OCI-LY1 (cell line): Measurements from ENCODE around the gene CACNA1D.

ENCODE experiments used
- H2AFZ ChIP-seq: fragments of 200-600 bp; sonication (generic), shearing (Covaris generic); 2 replicates; pipeline ENCODE4 v1.6.0; 2014; ENCODE audit warnings: antibody characterized with exemption, mild to moderate bottlenecking, low read length
- H3F3A ChIP-seq: fragments of 200-600 bp; sonication (generic), shearing (Covaris generic); 2 replicates; pipeline ENCODE4 v1.6.0; 2014; ENCODE audit warnings: mild to moderate bottlenecking, antibody characterized with exemption, low read length, moderate library complexity; ENCODE audit not compliant: insufficient read depth
- H3K27ac ChIP-seq: fragments of 200-600 bp; sonication (generic); 2 replicates; pipeline ENCODE4 v1.5.1; 2014; ENCODE audit warnings: low read length, mixed run types, mild to moderate bottlenecking, low read depth; ENCODE audit not compliant: poor library complexity, severe bottlenecking
- H3K27me3 ChIP-seq: fragments of 200-600 bp; sonication (generic); 2 replicates; pipeline ENCODE4 v1.6.0; 2014; ENCODE audit warnings: antibody characterized with exemption, mild to moderate bottlenecking, low read length, moderate library complexity; ENCODE audit not compliant: insufficient read depth
- H3K36me3 ChIP-seq: fragments of 200-600 bp; sonication (generic); 2 replicates; pipeline ENCODE4 v1.6.1; 2014; ENCODE audit warnings: mild to moderate bottlenecking, antibody characterized with exemption, low read length, moderate library complexity, mixed read lengths; ENCODE audit not compliant: insufficient read depth
- H3K4me1 ChIP-seq: fragments of 200-600 bp; sonication (generic); 2 replicates; pipeline ENCODE4 v1.5.1; 2014; ENCODE audit warnings: mild to moderate bottlenecking, low read length, moderate library complexity; ENCODE audit not compliant: insufficient read depth, severe bottlenecking
- H3K4me2 ChIP-seq: fragments of 200-600 bp; sonication (generic), shearing (Covaris generic); 2 replicates; pipeline ENCODE4 v1.6.1; 2014; ENCODE audit warnings: low read length
- H3K4me3 ChIP-seq: fragments of 200-600 bp; sonication (generic); 2 replicates; pipeline ENCODE4 v1.5.1; 2014; ENCODE audit warnings: low read length, low read depth, mild to moderate bottlenecking, mixed read lengths; ENCODE audit not compliant: poor library complexity, severe bottlenecking
- H3K79me2 ChIP-seq: fragments of 200-600 bp; shearing (Covaris generic); 2 replicates; pipeline ENCODE4 v1.6.1; 2016; ENCODE audit warnings: mixed run types, low read length, mixed read lengths; ENCODE audit not compliant: insufficient read depth
- H3K9ac ChIP-seq: fragments of 200-600 bp; sonication (generic), shearing (Covaris generic); 2 replicates; pipeline ENCODE4 v1.6.1; 2014; ENCODE audit warnings: mild to moderate bottlenecking, low read length, mixed read lengths
- H3K9me2 ChIP-seq: fragments of 200-600 bp; sonication (generic), shearing (Covaris generic); 2 replicates; pipeline ENCODE4 v1.6.1; 2014; ENCODE audit warnings: low read depth, mild to moderate bottlenecking, low read length, mixed read lengths
- H3K9me3 ChIP-seq: fragments of 200-600 bp; shearing (Covaris generic); 2 replicates; pipeline ENCODE4 v1.6.1; 2014; ENCODE audit warnings: low read length, mixed read lengths
- H4K20me1 ChIP-seq: fragments of 200-600 bp; sonication (generic), shearing (Covaris generic); 2 replicates; pipeline ENCODE4 v1.6.0; 2016; ENCODE audit warnings: mild to moderate bottlenecking, low read length; ENCODE audit not compliant: insufficient read depth
- CTCF ChIP-seq: fragments of 200-600 bp; sonication (generic), shearing (Covaris generic); IDR thresholded peaks from 2 replicates; pipeline ENCODE4 v1.5.1; 2017; ENCODE audit warnings: mild to moderate bottlenecking, antibody characterized with exemption, low read length, moderate library complexity, mixed read lengths
- EZH2 ChIP-seq: fragments of 200-600 bp; sonication (generic), shearing (Covaris generic); IDR thresholded peaks from 2 replicates; pipeline ENCODE4 v1.8.0; 2017; ENCODE audit warnings: borderline replicate concordance, mixed run types, mild to moderate bottlenecking, antibody characterized with exemption, low read length, moderate library complexity, mixed read lengths

Gene CACNA1D

GRCh38 chr3:53811143-53811927 is 316.9 kb downstream of the CACNA1D start:
- H3K9me3 ChIP-seq: no peaks in the 10 kb centered on the region
- H3K36me3 ChIP-seq: no peaks in the 10 kb centered on the region
- no peak overlapping the region for H3K4me3 ChIP-seq
- H3K4me2 ChIP-seq: no peak overlapping the region
- H2AFZ ChIP-seq: no peak overlapping the region
- no peak overlapping the region for H3K9ac ChIP-seq
- H3K79me2 ChIP-seq: no peaks in the 10 kb centered on the region
- TF ChIP-seq EZH2 (no peak), CTCF (no peak)
- H3K27me3 ChIP-seq: no peaks in the 10 kb centered on the region
- no peaks in the 10 kb centered on the region for H3K9me2 ChIP-seq
- no peaks in the 10 kb centered on the region for H3K4me1 ChIP-seq
- H3F3A ChIP-seq: no peaks in the 10 kb centered on the region
- H4K20me1 ChIP-seq: no peaks in the 10 kb centered on the region
- no peak overlapping the region for H3K27ac ChIP-seq

GRCh38 chr3:53812434-53812833 is 318.0 kb downstream of the CACNA1D start:
- H3K27ac ChIP-seq: no peak overlapping the region
- H3K9me2 ChIP-seq: no peaks in the 10 kb centered on the region
- H4K20me1 ChIP-seq: no peaks in the 10 kb centered on the region
- H3K4me2 ChIP-seq: no peak overlapping the region
- no peak for TF ChIP-seq EZH2
- no peak; the same call in 1 of the 2 replicates for TF ChIP-seq CTCF
- H3F3A ChIP-seq: no peaks in the 10 kb centered on the region
- H3K79me2 ChIP-seq: no peaks in the 10 kb centered on the region
- no peaks in the 10 kb centered on the region for H3K27me3 ChIP-seq
- no peak overlapping the region for H3K9ac ChIP-seq
- no peak overlapping the region for H3K4me3 ChIP-seq
- H3K9me3 ChIP-seq: no peaks in the 10 kb centered on the region
- no peak overlapping the region for H2AFZ ChIP-seq
- no peaks in the 10 kb centered on the region for H3K4me1 ChIP-seq
- no peaks in the 10 kb centered on the region for H3K36me3 ChIP-seq

GRCh38 chr3:53813229-53813628 is 318.8 kb downstream of the CACNA1D start:
- Histone ChIP-seq H3K79me2 (no peaks in the 10 kb centered on the region), H3F3A (no peaks in the 10 kb centered on the region), H3K27ac (no peak overlapping the region), H3K9me3 (no peaks in the 10 kb centered on the region), H3K27me3 (no peaks in the 10 kb centered on the region), H2AFZ (no peak overlapping the region), H3K9me2 (no peaks in the 10 kb centered on the region), H3K36me3 (no peaks in the 10 kb centered on the region), H3K4me2 (no peak overlapping the region), H4K20me1 (no peaks in the 10 kb centered on the region), H3K4me1 (no peaks in the 10 kb centered on the region), H3K9ac (no peak overlapping the region), H3K4me3 (no peak overlapping the region)
- TF ChIP-seq EZH2 (no peak), CTCF (no peak)
